ENCODE results near the gene PRSS57.

DNA sequence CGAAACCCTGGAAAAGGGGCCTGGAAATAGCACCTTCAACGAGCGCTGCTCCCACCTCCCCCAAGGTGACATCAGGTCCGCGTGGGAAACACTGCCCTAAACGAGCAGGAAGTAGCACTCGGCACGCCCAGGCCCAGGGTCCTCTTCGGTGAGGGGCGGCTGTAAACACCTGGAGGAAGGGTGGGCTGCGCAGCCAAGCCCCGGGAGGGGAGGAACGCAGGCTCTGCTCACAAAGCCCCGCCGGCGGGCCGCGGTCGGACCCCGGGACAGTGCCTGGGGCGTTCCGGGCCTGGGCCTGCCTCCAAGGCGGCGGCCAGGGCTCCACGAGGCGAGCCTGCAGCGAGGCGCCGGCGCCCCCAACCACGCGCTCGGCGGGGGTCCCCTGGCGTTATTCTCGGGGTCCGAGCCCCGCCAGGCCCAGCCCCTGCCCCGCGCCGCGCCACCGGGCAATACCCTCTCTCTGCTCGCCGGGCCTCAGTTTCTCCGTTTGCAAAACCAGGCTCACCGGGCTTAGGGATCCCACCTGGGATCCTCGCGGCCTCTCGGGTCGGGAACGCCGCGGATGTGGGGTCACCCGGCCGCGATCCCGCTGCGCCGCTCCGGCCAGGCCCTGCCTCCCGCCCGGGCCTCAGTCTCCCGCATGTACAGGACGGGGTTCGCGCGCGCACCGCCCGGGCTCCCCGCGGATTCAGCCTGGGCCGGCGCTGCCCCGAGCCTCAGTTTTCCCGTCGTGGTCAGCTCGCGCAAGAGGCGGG lies 32.9 kb downstream of the PRSS57 start:
- TF ChIP-seq, protein P1, sequence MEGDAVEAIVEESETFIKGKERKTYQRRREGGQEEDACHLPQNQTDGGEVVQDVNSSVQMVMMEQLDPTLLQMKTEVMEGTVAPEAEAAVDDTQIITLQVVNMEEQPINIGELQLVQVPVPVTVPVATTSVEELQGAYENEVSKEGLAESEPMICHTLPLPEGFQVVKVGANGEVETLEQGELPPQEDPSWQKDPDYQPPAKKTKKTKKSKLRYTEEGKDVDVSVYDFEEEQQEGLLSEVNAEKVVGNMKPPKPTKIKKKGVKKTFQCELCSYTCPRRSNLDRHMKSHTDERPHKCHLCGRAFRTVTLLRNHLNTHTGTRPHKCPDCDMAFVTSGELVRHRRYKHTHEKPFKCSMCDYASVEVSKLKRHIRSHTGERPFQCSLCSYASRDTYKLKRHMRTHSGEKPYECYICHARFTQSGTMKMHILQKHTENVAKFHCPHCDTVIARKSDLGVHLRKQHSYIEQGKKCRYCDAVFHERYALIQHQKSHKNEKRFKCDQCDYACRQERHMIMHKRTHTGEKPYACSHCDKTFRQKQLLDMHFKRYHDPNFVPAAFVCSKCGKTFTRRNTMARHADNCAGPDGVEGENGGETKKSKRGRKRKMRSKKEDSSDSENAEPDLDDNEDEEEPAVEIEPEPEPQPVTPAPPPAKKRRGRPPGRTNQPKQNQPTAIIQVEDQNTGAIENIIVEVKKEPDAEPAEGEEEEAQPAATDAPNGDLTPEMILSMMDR (IDR thresholded peaks at IDR 0.05) = no peak
- TF ChIP-seq POLR2A (IDR thresholded peaks at IDR 0.05) = no peak
- no peak for TF ChIP-seq EP300 (IDR thresholded peaks at IDR 0.05)
